ENCODE measurements around the gene TUBD1.
A peak's percentile ranks its signal among the peaks of the same experiment; 100 is the strongest.

Gene TUBD1

DNA sequence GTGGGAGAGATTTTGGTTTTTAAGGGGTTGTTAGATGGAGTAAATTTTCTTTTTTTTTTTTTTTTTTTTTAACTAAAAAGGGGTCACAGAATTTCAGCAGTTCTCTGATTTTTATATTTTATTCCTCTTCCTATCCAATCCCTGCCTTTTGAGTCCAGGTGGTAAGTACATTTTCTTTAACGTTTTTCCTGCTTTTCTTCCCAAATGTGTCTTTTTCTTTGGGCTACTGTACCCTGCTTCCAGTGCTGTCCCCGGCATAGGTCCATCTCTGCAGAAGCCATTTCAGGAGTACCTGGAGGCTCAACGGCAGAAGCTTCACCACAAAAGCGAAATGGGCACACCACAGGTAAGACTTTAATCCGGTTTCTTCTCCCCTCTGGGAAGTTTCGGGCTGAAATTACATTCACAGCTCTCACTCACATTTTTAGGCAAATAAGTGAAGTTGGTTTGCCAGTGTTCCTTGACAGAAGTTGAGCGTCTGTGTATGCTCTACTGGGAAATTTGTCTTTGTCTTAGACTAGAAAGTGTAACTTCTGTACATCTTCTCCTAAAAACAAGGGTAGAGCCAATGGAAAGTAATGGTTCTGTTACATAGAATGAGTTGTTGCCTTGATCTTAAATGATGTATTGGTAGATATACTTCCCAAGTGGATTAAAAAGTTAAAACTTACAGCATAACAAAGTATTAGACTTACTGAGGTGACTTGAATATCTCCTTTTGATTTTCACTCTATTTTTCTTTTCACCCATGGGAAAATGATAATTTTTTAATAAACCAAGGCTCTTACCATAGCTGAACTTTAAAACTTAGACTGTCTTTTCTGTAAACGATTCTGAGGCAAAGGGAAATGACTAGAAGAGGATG lies 54.5 kb downstream of the TUBD1 start:
- H3K4me3 ChIP-seq (ENCODE audit: low read depth, low read length): peak overlapping the region; percentile 76
- peak overlapping the region; percentile 99 for H3K27ac ChIP-seq
- DNase-seq: peak; percentile 40

DNA sequence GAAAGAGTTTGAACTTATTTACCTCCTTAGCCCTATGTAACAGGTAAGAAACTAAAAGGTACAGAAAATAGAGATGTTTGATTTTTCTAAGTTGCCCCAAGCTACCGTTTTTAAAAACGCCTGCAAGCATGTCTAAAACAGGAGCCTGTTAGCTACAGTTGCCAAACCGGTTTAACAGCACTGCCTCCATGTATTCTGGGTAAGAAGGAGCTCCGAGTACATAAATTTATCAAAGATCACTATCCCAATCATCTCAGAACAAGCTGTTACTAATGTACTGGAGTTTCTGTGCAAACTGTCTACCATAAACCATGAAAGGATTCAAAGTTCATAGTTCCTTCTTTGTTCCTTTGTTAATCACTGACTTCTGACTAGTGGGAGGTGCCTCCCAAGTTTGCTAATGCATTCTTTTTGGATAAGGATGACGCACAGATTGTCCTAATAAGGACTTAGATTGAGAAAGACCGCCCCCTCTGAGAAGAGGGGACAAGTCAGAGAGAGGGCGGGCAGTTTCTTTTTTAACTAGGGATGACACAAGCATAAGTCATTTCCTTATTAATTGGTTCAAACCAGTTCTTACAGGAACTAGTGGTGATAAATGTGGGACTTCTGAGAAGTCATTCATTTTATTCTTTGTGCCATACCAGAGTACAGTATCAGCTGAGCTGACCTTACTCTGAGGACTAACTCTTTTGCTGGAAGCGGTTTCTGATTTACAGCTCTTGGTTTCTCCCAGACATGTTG lies 55.3 kb downstream of the TUBD1 start:
- DNase-seq: peak; percentile 99
- Histone ChIP-seq H3K27ac (peak overlapping the region; percentile 99), H3K36me3 (replicated peaks) (peaks cover 44% of the 10 kb centered on the region), H3K4me3 (ENCODE audit: low read depth, low read length) (peak overlapping the region; percentile 76), H3K27me3 (replicated peaks) (no peaks in the 10 kb centered on the region)
- in situ Hi-C loops (cut with HindIII; ENCODE audit: low pct_ligation_motif_present, low sequenced_read_pairs): no loop called here
- TF ChIP-seq, protein P1, sequence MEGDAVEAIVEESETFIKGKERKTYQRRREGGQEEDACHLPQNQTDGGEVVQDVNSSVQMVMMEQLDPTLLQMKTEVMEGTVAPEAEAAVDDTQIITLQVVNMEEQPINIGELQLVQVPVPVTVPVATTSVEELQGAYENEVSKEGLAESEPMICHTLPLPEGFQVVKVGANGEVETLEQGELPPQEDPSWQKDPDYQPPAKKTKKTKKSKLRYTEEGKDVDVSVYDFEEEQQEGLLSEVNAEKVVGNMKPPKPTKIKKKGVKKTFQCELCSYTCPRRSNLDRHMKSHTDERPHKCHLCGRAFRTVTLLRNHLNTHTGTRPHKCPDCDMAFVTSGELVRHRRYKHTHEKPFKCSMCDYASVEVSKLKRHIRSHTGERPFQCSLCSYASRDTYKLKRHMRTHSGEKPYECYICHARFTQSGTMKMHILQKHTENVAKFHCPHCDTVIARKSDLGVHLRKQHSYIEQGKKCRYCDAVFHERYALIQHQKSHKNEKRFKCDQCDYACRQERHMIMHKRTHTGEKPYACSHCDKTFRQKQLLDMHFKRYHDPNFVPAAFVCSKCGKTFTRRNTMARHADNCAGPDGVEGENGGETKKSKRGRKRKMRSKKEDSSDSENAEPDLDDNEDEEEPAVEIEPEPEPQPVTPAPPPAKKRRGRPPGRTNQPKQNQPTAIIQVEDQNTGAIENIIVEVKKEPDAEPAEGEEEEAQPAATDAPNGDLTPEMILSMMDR (IDR thresholded peaks at IDR 0.05; ENCODE audit: low read depth, low read length, missing control alignments): no peak

More for the DNA sequence above, 54.5 kb downstream of the TUBD1 start:
- TF ChIP-seq, protein P1 (IDR thresholded peaks at IDR 0.05; ENCODE audit: low read depth, low read length, missing control alignments): no peak
- in situ Hi-C loops (cut with HindIII; ENCODE audit: low pct_ligation_motif_present, low sequenced_read_pairs): no loop called here
- Histone ChIP-seq H3K36me3 (replicated peaks) (peaks cover 44% of the 10 kb centered on the region), H3K27me3 (replicated peaks) (no peaks in the 10 kb centered on the region)

DNA sequence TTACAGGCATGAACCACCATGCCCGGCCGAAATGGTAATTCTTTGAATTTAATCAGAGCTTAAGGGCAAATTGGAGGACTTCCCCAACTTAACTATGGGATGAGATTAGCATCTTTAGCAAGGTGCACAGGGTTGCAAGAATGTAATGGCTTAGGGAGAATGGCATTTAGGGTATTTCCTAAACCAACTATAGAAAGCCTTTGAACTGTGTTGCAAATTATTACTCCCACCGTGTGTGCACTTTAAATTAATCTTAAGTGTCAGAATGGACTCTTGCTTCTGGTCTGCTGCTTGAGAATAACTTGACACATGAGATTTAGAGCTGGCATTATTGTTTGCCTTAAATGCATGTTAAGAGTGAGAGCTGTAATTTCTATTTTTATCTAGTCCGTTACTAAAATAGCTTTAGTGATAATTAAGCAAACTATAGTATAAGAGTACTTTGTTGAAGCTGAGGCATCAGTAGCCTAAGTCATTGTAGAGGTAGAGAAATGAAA lies 59.8 kb downstream of the TUBD1 start:
- in situ Hi-C loops (cut with HindIII; ENCODE audit: low pct_ligation_motif_present, low sequenced_read_pairs): no loop called here
- Histone ChIP-seq H3K27ac (peak overlapping the region; percentile 14), H3K36me3 (replicated peaks) (peaks cover 1% of the 10 kb centered on the region), H3K27me3 (replicated peaks) (no peaks in the 10 kb centered on the region), H3K4me3 (ENCODE audit: low read depth, low read length) (no peak overlapping the region)
- TF ChIP-seq, protein P1 (IDR thresholded peaks at IDR 0.05; ENCODE audit: low read depth, low read length, missing control alignments): no peak
- no peak for DNase-seq

DNA sequence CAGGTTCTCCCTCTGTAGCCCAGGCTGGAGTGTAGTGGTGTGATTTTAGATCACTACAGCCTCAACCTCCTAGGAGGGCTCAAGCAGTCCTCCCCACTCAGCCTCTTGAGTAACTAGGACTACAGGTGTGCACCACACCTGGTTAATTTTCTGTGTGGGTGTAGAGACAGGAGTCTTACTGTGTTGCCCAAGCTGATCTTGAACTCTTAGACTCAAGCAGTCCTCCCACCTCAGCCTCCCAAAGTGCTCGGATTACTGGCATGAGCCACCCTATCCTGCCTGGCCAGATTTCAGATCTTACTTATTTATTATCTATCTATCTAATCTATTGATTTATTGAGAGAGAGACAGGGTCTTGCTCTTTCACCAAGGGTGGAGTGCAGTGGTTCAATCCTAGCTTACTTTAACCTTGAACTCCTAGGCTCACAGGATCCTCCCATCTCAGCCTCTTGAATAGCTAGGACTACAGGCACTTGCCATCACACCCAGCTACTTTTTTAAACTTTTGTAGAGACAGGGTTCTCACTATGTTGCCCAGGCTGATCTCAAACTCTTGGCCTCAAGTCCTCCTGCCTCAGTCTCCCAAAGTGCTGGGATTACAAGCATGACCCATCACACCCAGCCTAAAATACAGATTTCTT lies 61.8 kb downstream of the TUBD1 start:
- H3K36me3 ChIP-seq (replicated peaks): no peaks in the 10 kb centered on the region
- TF ChIP-seq, protein P1 (IDR thresholded peaks at IDR 0.05; ENCODE audit: low read depth, low read length, missing control alignments): no peak
- no peak overlapping the region for H3K4me3 ChIP-seq (ENCODE audit: low read depth, low read length)
- no peaks in the 10 kb centered on the region for H3K27me3 ChIP-seq (replicated peaks)
- DNase-seq: no peak
- in situ Hi-C loops (cut with HindIII; ENCODE audit: low pct_ligation_motif_present, low sequenced_read_pairs): no loop called here
- H3K27ac ChIP-seq: peak overlapping the region; percentile 99

DNA sequence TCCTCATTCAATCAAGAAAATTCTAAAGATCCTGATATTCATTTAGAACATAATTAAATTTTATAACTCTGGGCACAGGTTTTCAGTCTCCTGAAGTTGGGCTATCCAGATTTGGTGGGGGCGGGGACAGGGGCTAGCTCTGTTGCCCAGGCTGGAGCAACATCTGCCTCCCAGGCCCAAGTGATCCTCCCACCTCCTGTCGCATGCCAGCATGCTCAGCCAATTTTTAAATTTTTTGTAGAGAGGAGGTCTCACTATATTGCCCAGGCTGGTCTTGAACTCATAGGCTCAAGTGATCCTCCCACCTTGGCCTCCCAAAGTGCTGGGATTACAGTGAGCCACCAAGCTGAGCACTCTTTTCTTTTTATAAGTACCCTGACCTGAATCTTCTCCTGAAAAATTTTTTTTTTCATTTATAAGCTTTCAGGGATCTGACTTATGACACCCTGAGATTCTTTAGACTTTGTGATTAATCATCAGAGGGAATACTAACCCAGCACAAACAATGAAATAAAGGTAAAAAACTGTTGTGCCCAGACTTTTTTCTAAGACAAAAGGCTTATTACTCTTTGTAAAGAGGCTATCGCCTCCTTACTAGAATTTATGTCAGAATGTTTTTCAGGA lies 62.6 kb downstream of the TUBD1 start:
- Histone ChIP-seq H3K27me3 (replicated peaks) (no peaks in the 10 kb centered on the region), H3K27ac (peak overlapping the region; percentile 99), H3K4me3 (ENCODE audit: low read depth, low read length) (no peak overlapping the region), H3K36me3 (replicated peaks) (no peaks in the 10 kb centered on the region)
- peak; percentile 63 for DNase-seq
- in situ Hi-C loops (cut with HindIII; ENCODE audit: low pct_ligation_motif_present, low sequenced_read_pairs): no loop called here
- TF ChIP-seq, protein P1 (IDR thresholded peaks at IDR 0.05; ENCODE audit: low read depth, low read length, missing control alignments): no peak

All from brain microvascular endothelial cell (primary cell).